Epithelial cell of esophagus (primary cell): ENCODE results near the gene RPP40.

Experiments
- DNase-seq: peaks from one replicate; pipeline ENCODE4 v3.0.0; 2010; ENCODE audit warnings: low read depth
- H3K4me3 ChIP-seq: 2 replicates; pipeline ENCODE4 v1.5.1; 2011; ENCODE audit warnings: mild to moderate bottlenecking, low read length, control low read depth
- CTCF ChIP-seq: IDR thresholded peaks from 2 replicates; pipeline ENCODE4 v1.5.1; 2011; ENCODE audit warnings: low read depth, mild to moderate bottlenecking, low read length, control low read depth, inconsistent platforms; ENCODE audit not compliant: insufficient read depth; ENCODE audit errors: missing control alignments

Gene RPP40

DNA sequence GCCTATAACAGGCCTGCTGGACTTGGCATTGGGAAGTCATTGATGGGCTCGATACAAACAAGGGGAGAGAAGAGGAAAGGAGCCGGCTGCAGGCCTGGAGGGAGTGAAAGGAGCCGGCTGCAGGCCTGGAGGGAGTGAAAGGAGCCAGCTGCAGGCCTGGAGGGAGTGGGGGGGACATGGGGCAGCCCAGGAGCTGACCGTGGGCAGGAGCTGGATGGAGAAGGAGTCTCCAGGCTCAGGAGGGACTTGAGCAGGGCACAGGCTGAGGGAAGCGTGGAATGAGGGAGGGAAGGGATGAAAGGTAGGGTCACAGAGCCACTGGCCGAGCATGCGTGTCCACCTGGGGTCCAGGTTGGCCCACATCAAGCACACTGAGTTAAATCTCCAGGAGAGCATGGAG, 32.0 kb downstream of the RPP40 start:
- TF ChIP-seq CTCF = no peak
- DNase-seq = no peak
- H3K4me3 ChIP-seq = no peak overlapping the region

- DNase-seq = no peak
- H3K4me3 ChIP-seq = no peak overlapping the region
- TF ChIP-seq CTCF = no peak
Observed at GRCh38 chr6:4970739-4971395, 33.0 kb downstream of the RPP40 start.

DNA sequence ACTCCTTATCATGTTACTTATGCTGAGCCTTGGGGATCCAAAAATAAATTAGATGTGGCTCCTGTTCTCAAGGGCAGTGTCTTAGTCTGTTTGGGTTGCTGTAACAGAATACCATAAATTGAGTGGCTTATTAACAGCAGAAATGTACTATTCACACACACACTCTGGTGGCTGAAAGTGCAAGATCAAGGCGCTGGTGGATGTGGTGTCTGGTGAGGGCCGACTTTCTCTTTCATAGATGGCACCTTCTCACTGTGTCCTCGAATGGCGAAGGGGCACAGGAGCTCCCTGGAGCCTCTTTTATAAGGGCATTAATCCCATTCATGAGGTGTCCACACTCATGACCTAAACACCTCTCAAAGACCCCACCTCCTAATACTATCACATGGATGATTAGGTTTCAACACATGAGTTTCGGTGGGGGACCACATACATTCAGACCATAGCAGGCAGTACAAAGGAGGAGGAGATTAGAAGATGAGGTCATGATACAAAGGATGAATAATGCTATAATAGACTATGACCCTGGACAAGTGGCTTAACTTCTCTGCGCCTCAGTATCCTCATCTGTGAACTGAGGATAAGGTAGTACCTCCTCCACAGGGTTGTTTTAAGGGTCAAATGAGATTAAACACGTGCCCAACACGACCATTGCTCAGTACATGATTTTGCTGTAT, 34.1 kb downstream of the RPP40 start:
- no peak overlapping the region for H3K4me3 ChIP-seq
- DNase-seq = no peak
- no peak for TF ChIP-seq CTCF

DNA sequence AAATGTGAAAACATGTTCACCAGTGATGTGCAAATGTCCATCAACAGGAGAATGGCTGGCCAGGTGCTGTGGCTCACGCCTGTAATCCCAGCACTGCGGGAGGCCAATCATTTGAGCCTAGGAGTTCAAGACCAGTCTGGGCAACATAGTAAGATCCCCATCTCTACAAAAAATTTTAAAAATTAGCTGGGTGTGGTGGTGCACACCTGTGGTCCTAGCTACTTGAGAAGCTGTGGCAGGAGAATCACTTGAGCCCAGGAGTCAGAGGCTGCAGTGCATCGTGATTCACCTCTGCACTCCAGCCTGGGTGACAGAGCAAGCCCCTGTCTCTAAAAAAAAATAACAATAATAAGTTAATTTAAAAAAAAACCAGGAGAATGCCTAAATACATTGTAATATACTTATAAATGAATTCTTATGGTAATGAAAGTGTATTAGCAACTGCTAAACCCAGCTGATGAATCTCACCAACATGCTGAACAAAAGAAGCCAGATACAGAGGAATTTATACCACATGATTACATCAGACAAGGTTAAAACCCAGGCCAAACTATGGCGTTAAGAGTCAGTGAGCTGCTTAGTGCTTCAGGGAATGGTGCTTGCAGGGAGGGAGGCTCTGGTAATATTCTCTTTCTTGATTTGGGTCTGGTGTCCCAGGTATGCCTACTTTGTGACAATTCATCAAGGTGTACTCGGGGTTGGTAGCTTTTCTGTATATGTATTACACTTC, 36.4 kb downstream of the RPP40 start:
- TF ChIP-seq CTCF = no peak
- no peak for DNase-seq
- no peak overlapping the region for H3K4me3 ChIP-seq

GRCh38 chr6:4965562-4966389, 38.1 kb downstream of the RPP40 start:
- no peak overlapping the region for H3K4me3 ChIP-seq
- no peak for DNase-seq
- no peak for TF ChIP-seq CTCF

DNA sequence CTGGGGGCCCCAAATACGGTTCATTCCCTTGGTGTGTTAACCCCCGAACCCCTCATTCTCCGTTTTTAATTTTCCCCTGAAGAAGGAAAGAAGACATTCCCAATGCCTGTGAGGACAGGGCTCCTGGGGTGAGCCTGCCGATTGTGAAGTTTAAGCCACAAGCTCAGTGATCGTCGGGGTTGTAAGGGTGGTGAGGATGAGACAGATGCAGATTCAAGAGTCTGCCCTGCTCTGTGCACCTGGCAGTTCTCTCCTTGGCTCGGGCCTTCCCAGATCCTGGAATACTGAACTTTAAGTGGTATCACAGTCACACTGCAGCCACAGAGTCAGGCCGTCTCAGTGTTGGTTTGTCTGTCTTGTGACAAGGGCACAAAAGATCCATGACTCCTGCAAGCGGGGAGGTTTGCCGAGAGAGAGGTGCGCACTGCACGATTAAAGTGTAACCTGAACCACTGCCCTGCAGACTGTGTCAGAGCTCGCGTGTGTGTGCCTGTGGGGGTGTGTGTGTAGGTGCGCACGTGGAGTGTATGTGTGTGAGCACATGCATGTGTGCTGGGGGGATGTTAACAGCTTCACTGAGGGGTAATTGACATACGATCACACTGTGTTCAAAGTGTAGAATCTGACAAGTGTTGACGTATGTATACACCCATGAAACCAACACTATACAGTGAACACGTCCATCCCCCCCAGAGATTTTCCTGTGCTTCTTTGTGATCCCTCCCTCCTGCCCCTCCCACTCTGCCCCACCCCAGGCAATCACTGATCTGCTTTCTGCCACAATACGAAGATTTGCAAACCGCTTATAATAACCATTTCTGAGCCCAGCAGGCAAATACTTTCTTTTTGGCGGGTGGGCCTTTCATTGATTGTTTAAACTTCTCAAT, 38.9 kb downstream of the RPP40 start:
- DNase-seq = no peak
- H3K4me3 ChIP-seq = no peak overlapping the region
- TF ChIP-seq CTCF = no peak
